ENCODE results near the gene KNCN.

DNA sequence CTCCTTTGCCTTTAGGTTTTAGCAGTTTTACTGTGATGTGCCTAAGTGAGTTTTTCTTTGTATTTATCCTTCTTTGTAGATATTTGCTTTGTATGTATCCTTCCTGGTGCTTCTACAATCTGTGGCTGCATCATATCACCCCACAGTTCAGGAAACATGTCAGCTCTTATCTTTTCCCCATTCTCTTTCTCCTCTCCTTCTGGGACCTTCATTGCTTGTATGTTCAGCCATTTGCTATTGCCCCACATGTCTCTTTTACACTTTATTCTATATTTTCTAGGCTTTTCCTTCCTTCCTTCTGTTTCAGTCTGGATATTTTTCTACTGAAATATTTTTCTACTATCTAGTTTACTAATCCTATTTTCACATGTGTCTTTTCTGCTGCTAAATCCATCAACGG is 14.9 kb downstream of the KNCN start:
- TF ChIP-seq, protein P1, sequence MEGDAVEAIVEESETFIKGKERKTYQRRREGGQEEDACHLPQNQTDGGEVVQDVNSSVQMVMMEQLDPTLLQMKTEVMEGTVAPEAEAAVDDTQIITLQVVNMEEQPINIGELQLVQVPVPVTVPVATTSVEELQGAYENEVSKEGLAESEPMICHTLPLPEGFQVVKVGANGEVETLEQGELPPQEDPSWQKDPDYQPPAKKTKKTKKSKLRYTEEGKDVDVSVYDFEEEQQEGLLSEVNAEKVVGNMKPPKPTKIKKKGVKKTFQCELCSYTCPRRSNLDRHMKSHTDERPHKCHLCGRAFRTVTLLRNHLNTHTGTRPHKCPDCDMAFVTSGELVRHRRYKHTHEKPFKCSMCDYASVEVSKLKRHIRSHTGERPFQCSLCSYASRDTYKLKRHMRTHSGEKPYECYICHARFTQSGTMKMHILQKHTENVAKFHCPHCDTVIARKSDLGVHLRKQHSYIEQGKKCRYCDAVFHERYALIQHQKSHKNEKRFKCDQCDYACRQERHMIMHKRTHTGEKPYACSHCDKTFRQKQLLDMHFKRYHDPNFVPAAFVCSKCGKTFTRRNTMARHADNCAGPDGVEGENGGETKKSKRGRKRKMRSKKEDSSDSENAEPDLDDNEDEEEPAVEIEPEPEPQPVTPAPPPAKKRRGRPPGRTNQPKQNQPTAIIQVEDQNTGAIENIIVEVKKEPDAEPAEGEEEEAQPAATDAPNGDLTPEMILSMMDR (IDR thresholded peaks at IDR 0.05), result no peak
- TF ChIP-seq EZH2phosphoT487 (IDR thresholded peaks at IDR 0.05) (no peak), EZH2 (IDR thresholded peaks at IDR 0.05) (no peak)
